ENCODE data around the gene TCERG1L. TPM values are rescaled to one million over a fixed set of nuclear protein-coding genes. Genes with fewer than 3 reads are reported as not detected.

The TCERG1L gene
- total RNA-seq, 2 experiments from 2014 or later = 0.06 TPM; not detected in 1

- Mint-ChIP-seq H3K4me3 (no peak overlapping the region), H3K4me1 (ENCODE audit: low read depth) (no peaks in the 10 kb centered on the region), H3K36me3 (ENCODE audit: low read depth) (no peaks in the 10 kb centered on the region), H3K27me3 (no peaks in the 10 kb centered on the region), H3K27ac (no peak overlapping the region), H3K9me3 (no peaks in the 10 kb centered on the region)
- CTCF ChIA-PET = no interaction called here
- Histone ChIP-seq H3K4me1 (ENCODE audit: insufficient read depth, low read length) (no peaks in the 10 kb centered on the region), H3K4me3 (ENCODE audit: low read length) (no peak overlapping the region), H3K36me3 (ENCODE audit: insufficient read depth, low read length) (no peaks in the 10 kb centered on the region), H3K9me3 (ENCODE audit: control insufficient read depth in 1 of 2, insufficient read depth in 1 of 2, low read length in 2 of 2) (peaks cover 0 to 52% of the 10 kb centered on the region in 2 experiments), H3K27ac (ENCODE audit: low read depth in 1 of 2, low read length in 2 of 2) (no peak overlapping the region), H3K27me3 (ENCODE audit: control insufficient read depth in 1 of 2, insufficient read depth in 2 of 2, low read length in 2 of 2) (no peaks in the 10 kb centered on the region)
- no peak for TF ChIP-seq CTCF (IDR thresholded peaks at IDR 0.05)
- POLR2A ChIA-PET = no interaction called here
- intact Hi-C loops (cut with DNase I, micrococcal nuclease) = no loop called here
- ATAC-seq (ENCODE audit: poor library complexity) (no peak), DNase-seq (no peak)
Observed at GRCh38 chr10:131114846-131115245, 196.7 kb downstream of the TCERG1L start.

GRCh38 chr10:131113709-131114291 is 197.7 kb downstream of the TCERG1L start:
- H3K27ac ChIP-seq (ENCODE audit: low read depth in 1 of 2, low read length in 2 of 2) = no peak overlapping the region
- ChIA-PET CTCF (no interaction called here), POLR2A (no interaction called here)
- ATAC-seq (ENCODE audit: poor library complexity) (no peak), DNase-seq (no peak)
- Mint-ChIP-seq H3K27me3 (no peaks in the 10 kb centered on the region), H3K9me3 (no peaks in the 10 kb centered on the region), H3K27ac (no peak overlapping the region), H3K4me3 (no peak overlapping the region), H3K36me3 (ENCODE audit: low read depth) (no peaks in the 10 kb centered on the region), H3K4me1 (ENCODE audit: low read depth) (no peaks in the 10 kb centered on the region)
- H3K36me3 ChIP-seq (ENCODE audit: insufficient read depth, low read length) = no peaks in the 10 kb centered on the region
- H3K4me3 ChIP-seq (ENCODE audit: low read length) = no peak overlapping the region
- peaks cover 0 to 56% of the 10 kb centered on the region in 2 experiments for H3K9me3 ChIP-seq (ENCODE audit: control insufficient read depth in 1 of 2, insufficient read depth in 1 of 2, low read length in 2 of 2)
- intact Hi-C loops (cut with DNase I, micrococcal nuclease) = no loop called here
- H3K27me3 ChIP-seq (ENCODE audit: control insufficient read depth in 1 of 2, insufficient read depth in 2 of 2, low read length in 2 of 2) = no peaks in the 10 kb centered on the region
- no peaks in the 10 kb centered on the region for H3K4me1 ChIP-seq (ENCODE audit: insufficient read depth, low read length)
- TF ChIP-seq CTCF (IDR thresholded peaks at IDR 0.05) = no peak

GRCh38 chr10:131113165-131113564 is 198.4 kb downstream of the TCERG1L start:
- H3K4me1 Mint-ChIP-seq (ENCODE audit: low read depth) = peaks cover 3% of the 10 kb centered on the region
- no peaks in the 10 kb centered on the region for H3K27me3 ChIP-seq (ENCODE audit: control insufficient read depth in 1 of 2, insufficient read depth in 2 of 2, low read length in 2 of 2)
- ATAC-seq (ENCODE audit: poor library complexity) (no peak), DNase-seq (no peak)
- no peaks in the 10 kb centered on the region for H3K36me3 Mint-ChIP-seq (ENCODE audit: low read depth)
- H3K9me3 ChIP-seq (ENCODE audit: control insufficient read depth in 1 of 2, insufficient read depth in 1 of 2, low read length in 2 of 2) = peaks cover 0 to 62% of the 10 kb centered on the region in 2 experiments
- no peak overlapping the region for H3K4me3 Mint-ChIP-seq
- H3K4me3 ChIP-seq (ENCODE audit: low read length) = no peak overlapping the region
- ChIA-PET POLR2A (no interaction called here), CTCF (no interaction called here)
- no peak overlapping the region for H3K27ac ChIP-seq (ENCODE audit: low read depth in 1 of 2, low read length in 2 of 2)
- no peaks in the 10 kb centered on the region for H3K36me3 ChIP-seq (ENCODE audit: insufficient read depth, low read length)
- no peaks in the 10 kb centered on the region for H3K9me3 Mint-ChIP-seq
- no peaks in the 10 kb centered on the region for H3K4me1 ChIP-seq (ENCODE audit: insufficient read depth, low read length)
- H3K27me3 Mint-ChIP-seq = no peaks in the 10 kb centered on the region
- no peak for TF ChIP-seq CTCF (IDR thresholded peaks at IDR 0.05)
- no peak overlapping the region for H3K27ac Mint-ChIP-seq
- intact Hi-C loops (cut with DNase I, micrococcal nuclease) = no loop called here

Data from CD4-positive, alpha-beta T cell (primary cell).